ENCODE measurements around the gene TRAPPC13.
A peak's percentile ranks its signal among the peaks of the same experiment; 100 is the strongest.
"Not testable (repeated sequence)": the region's sequence is repeated elsewhere in the genome, so short reads cannot be mapped to it uniquely, and the experiment has no call there.

TRAPPC13 gene

DNA sequence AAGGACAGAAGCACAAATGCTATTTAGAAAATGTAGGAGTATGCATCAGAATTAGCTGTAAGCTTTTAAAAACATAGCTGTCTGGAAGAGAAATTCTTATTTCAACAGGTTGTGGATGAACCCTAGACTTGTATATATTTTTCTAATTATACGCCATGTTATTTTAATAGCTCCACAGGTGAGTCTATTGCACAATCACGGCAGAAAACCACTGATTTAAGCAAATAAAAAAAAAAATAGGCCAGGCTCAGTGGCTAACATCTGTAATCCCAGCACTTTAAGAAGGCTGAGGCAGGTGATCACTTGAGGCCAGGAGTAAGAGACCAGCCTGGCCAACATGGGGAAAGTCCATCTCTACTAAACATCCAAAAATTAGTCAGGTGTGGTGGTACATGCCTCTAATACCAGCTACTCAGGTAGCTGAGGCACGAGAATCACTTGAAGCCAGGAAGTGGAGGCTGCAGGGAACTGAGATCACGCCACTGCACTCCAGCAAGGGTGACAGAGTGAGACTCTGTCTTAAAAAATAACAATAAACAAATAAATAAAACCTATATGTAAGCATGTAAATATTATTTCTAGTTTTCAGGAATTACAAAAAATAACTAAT lies 12.4 kb upstream of the TRAPPC13 start:
- Histone ChIP-seq H3K27me3 (ENCODE audit: control insufficient read depth, insufficient read depth, low read length) (no peaks in the 10 kb centered on the region), H3K79me2 (peaks cover 14% of the 10 kb centered on the region), H3K4me1 (no peaks in the 10 kb centered on the region), H3K9me3 (ENCODE audit: control insufficient read depth, low read length) (no peaks in the 10 kb centered on the region), H3K36me3 (ENCODE audit: control insufficient read depth, insufficient read depth, low read length) (no peaks in the 10 kb centered on the region), H3K9ac (no peak overlapping the region), H2AFZ (no peak overlapping the region), H3K27ac (no peak overlapping the region), H3K4me3 (ENCODE audit: low read depth, low read length) (no peak overlapping the region), H3K4me2 (ENCODE audit: low read length) (no peak overlapping the region)
- TF ChIP-seq CTCF (IDR thresholded peaks at IDR 0.05) = no peak

DNA sequence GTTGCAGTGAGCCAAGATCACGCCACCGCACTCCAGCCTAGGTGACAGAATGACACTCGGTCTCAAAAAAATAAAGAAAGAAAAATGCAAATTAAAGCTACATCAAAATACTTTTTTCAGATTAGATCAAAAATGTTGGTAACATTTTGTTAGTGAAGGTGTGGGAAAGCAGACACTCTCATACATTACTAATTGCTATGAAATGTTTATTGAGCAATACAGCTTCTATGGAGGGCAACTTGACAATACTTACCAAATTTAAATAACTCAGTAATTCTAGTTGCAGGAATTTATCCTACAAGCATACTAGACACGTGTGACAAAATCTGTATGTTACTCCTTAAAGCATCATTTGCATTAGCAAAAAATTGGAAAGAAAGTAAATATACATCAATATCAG lies 4.8 kb upstream of the TRAPPC13 start:
- no peak for TF ChIP-seq CTCF (IDR thresholded peaks at IDR 0.05)
- Histone ChIP-seq H3K4me2 (ENCODE audit: low read length) (no peak overlapping the region), H3K4me1 (peaks cover 9% of the 10 kb centered on the region)

GRCh38 chr5:65621961-65622360 lies 2.9 kb upstream of the TRAPPC13 start:
- H3K4me1 ChIP-seq = peaks cover 12% of the 10 kb centered on the region

More for the DNA sequence above, 4.8 kb upstream of the TRAPPC13 start:
- Histone ChIP-seq H2AFZ (no peak overlapping the region), H3K27ac (no peak overlapping the region), H3K27me3 (ENCODE audit: control insufficient read depth, insufficient read depth, low read length) (no peaks in the 10 kb centered on the region), H3K36me3 (ENCODE audit: control insufficient read depth, insufficient read depth, low read length) (no peaks in the 10 kb centered on the region), H3K4me3 (ENCODE audit: low read depth, low read length) (no peak overlapping the region), H3K9me3 (ENCODE audit: control insufficient read depth, low read length) (no peaks in the 10 kb centered on the region), H3K9ac (no peak overlapping the region), H3K79me2 (peaks cover 45% of the 10 kb centered on the region)

GRCh38 chr5:65623482-65623881 lies 1.3 kb upstream of the TRAPPC13 start:
- peak overlapping the region; percentile 88 for H3K4me3 ChIP-seq (ENCODE audit: low read depth, low read length)
- peak overlapping the region; percentile 56 for H3K4me2 ChIP-seq (ENCODE audit: low read length)
- H3K9me3 ChIP-seq (ENCODE audit: control insufficient read depth, low read length) = no peaks in the 10 kb centered on the region
- no peak overlapping the region for H3K9ac ChIP-seq
- peak overlapping the region; percentile 94 for H3K27ac ChIP-seq
- peaks cover 12% of the 10 kb centered on the region for H3K4me1 ChIP-seq
- no peaks in the 10 kb centered on the region for H3K36me3 ChIP-seq (ENCODE audit: control insufficient read depth, insufficient read depth, low read length)
- H2AFZ ChIP-seq = peak overlapping the region; percentile 96
- no peak for TF ChIP-seq CTCF (IDR thresholded peaks at IDR 0.05)
- H3K27me3 ChIP-seq (ENCODE audit: control insufficient read depth, insufficient read depth, low read length) = no peaks in the 10 kb centered on the region
- peaks cover 42% of the 10 kb centered on the region for H3K79me2 ChIP-seq

More at GRCh38 chr5:65621961-65622360, 2.9 kb upstream of the TRAPPC13 start:
- H3K27ac ChIP-seq; H3K4me2 ChIP-seq (ENCODE audit: low read length); H3K36me3 ChIP-seq (ENCODE audit: control insufficient read depth, insufficient read depth, low read length); H3K4me3 ChIP-seq (ENCODE audit: low read depth, low read length); H2AFZ ChIP-seq; H3K9ac ChIP-seq; H3K9me3 ChIP-seq (ENCODE audit: control insufficient read depth, low read length); H3K27me3 ChIP-seq (ENCODE audit: control insufficient read depth, insufficient read depth, low read length): not testable (repeated sequence)
- H3K79me2 ChIP-seq = peaks cover 47% of the 10 kb centered on the region

GRCh38 chr5:65624025-65624570 lies 729 bp upstream of the TRAPPC13 start, which contains the start of gene TRIM23:
Gene TRIM23, minus strand, starts transcription at chr5:65624333. Its CDS starts 59 bp downstream, at chr5:65624274.
- Histone ChIP-seq H3K27ac (peak within 1 kb of the TSS; percentile 94), H3K4me3 (ENCODE audit: low read depth, low read length) (peak within 1 kb of the TSS; percentile 88), H3K9me3 (ENCODE audit: control insufficient read depth, low read length) (no peaks in the 10 kb centered on the region), H3K36me3 (ENCODE audit: control insufficient read depth, insufficient read depth, low read length) (no peaks in the 10 kb centered on the region), H3K4me2 (ENCODE audit: low read length) (peak within 1 kb of the TSS; percentile 56), H3K4me1 (peaks cover 12% of the 10 kb centered on the region), H3K79me2 (peaks cover 36% of the 10 kb centered on the region), H2AFZ (peak within 1 kb of the TSS; percentile 96), H3K27me3 (ENCODE audit: control insufficient read depth, insufficient read depth, low read length) (no peaks in the 10 kb centered on the region), H3K9ac (peak within 1 kb of the TSS; percentile 78)
- no peak for TF ChIP-seq CTCF (IDR thresholded peaks at IDR 0.05)

Data from parathyroid adenoma (tissue), 2 donors.